HEK293 (cell line): ENCODE data around the gene EIF4G3.

ENCODE experiments used
- CTCF ChIA-PET: fragments of 350-600 bp; formaldehyde crosslinking; extraction: SDS; loops from one replicate; lab custom pipeline; 2021; ENCODE audit warnings: antibody characterized with exemption; lab: Yijun Ruan, JAX
- POLR2A ChIA-PET: fragments of 300-600 bp; formaldehyde crosslinking; extraction: SDS; loops from one replicate; lab custom pipeline; 2020; ENCODE audit warnings: antibody characterized with exemption, inconsistent platforms; lab: Yijun Ruan, JAX
- H3K27ac ChIP-seq: fragments of 200-500 bp; sonication (Bioruptor generic); 2 replicates; pipeline ENCODE4 v1.5.1; 2014; ENCODE audit warnings: low read depth, low read length, control low read depth, inconsistent platforms; ENCODE audit errors: extremely low read depth
- H3K36me3 ChIP-seq, 2 experiments: fragments of 200-500 bp in 1 of 2; sonication (Bioruptor generic) in 1 of 2; 1 replicate in 1 of 2; 2 replicates in 1 of 2; pipeline ENCODE4 v1.5.1; 2014 to 2017; ENCODE audit warnings: inconsistent platforms in 2 of 2, low read length in 2 of 2; ENCODE audit not compliant: control insufficient read depth in 2 of 2, insufficient read depth in 1 of 2
- H3K4me1 ChIP-seq: fragments of 200-500 bp; sonication (Bioruptor generic); 2 replicates; pipeline ENCODE4 v1.5.1; 2014; ENCODE audit warnings: mild to moderate bottlenecking, low read length, inconsistent platforms; ENCODE audit not compliant: control insufficient read depth, insufficient read depth
- H3K4me3 ChIP-seq: 2 replicates; pipeline ENCODE4 v1.5.1; 2011; ENCODE audit warnings: low read depth, mild to moderate bottlenecking, control low read depth, low read length, moderate library complexity
- H3K9me3 ChIP-seq: fragments of 200-500 bp; sonication (Bioruptor generic); 2 replicates; pipeline ENCODE4 v1.5.1; 2014; ENCODE audit warnings: low read depth, low read length, inconsistent platforms; ENCODE audit not compliant: control insufficient read depth, insufficient read depth
- KLF16 ChIP-seq: fragments of 450-650 bp; formaldehyde crosslinking; IDR thresholded peaks from 2 replicates; pipeline ENCODE4 v1.5.1; 2017; ENCODE audit warnings: missing biosample characterization, missing genetic modification characterization
- KLF8 ChIP-seq: fragments of 450-650 bp; formaldehyde crosslinking; IDR thresholded peaks from 2 replicates; pipeline ENCODE4 v1.5.1; 2016; ENCODE audit warnings: missing biosample characterization, missing genetic modification characterization
- PRDM1 ChIP-seq: fragments of 450-650 bp; formaldehyde crosslinking; IDR thresholded peaks from 2 replicates; pipeline ENCODE4; 2016; ENCODE audit warnings: missing biosample characterization, missing genetic modification characterization
- ZBTB7A ChIP-seq: fragments of 450-650 bp; formaldehyde crosslinking; IDR thresholded peaks from 2 replicates; pipeline ENCODE4 v1.5.1; 2016; ENCODE audit warnings: low read depth, missing biosample characterization, missing genetic modification characterization
- ZNF146 ChIP-seq: fragments of 450-650 bp; formaldehyde crosslinking; IDR thresholded peaks from 2 replicates; pipeline ENCODE4 v1.5.1; 2016; ENCODE audit warnings: missing biosample characterization, missing genetic modification characterization
- ZNF23 ChIP-seq: fragments of 450-650 bp; formaldehyde crosslinking; IDR thresholded peaks from 2 replicates; pipeline ENCODE4 v1.5.1; 2016; ENCODE audit warnings: missing biosample characterization, missing genetic modification characterization, borderline replicate concordance
- ZNF24 ChIP-seq: fragments of 450-650 bp; formaldehyde crosslinking; IDR thresholded peaks from 2 replicates; pipeline ENCODE4 v1.5.1; 2016; ENCODE audit warnings: missing biosample characterization, missing genetic modification characterization
- ZNF391 ChIP-seq: fragments of 450-650 bp; formaldehyde crosslinking; IDR thresholded peaks from 2 replicates; pipeline ENCODE4 v1.5.1; 2016; ENCODE audit warnings: low read depth, missing biosample characterization, missing genetic modification characterization, borderline replicate concordance
- ZNF426 ChIP-seq: fragments of 450-650 bp; formaldehyde crosslinking; IDR thresholded peaks from 2 replicates; pipeline ENCODE4 v1.5.1; 2017; ENCODE audit warnings: missing biosample characterization, missing genetic modification characterization, mild to moderate bottlenecking, inconsistent platforms, moderate library complexity
- ZNF544 ChIP-seq: fragments of 450-650 bp; formaldehyde crosslinking; IDR thresholded peaks from 2 replicates; pipeline ENCODE4 v1.5.0; 2017; ENCODE audit warnings: missing biosample characterization, missing genetic modification characterization
- ZNF571 ChIP-seq: fragments of 450-650 bp; formaldehyde crosslinking; IDR thresholded peaks from 2 replicates; pipeline ENCODE4 v1.5.0; 2017; ENCODE audit warnings: missing biosample characterization, missing genetic modification characterization
- ZNF623 ChIP-seq: fragments of 450-650 bp; formaldehyde crosslinking; IDR thresholded peaks from 2 replicates; pipeline ENCODE4 v1.5.1; 2016; ENCODE audit warnings: missing biosample characterization, missing genetic modification characterization
- ZNF792 ChIP-seq: fragments of 450-650 bp; formaldehyde crosslinking; IDR thresholded peaks from 2 replicates; pipeline ENCODE4 v1.5.1; 2016; ENCODE audit warnings: missing biosample characterization, missing genetic modification characterization
- ZNF830 ChIP-seq: fragments of 450-650 bp; IDR thresholded peaks from 2 replicates; pipeline ENCODE4 v1.5.0; 2018; ENCODE audit warnings: missing biosample characterization, missing genetic modification characterization, low read depth, mild to moderate bottlenecking, moderate library complexity
- TF ChIP-seq, protein P1 (sequence below): fragments of 450-650 bp; formaldehyde crosslinking; conservative IDR thresholded peaks from 2 replicates; pipeline ENCODE4 v1.5.1; 2016; ENCODE audit warnings: low read depth, missing biosample characterization, missing genetic modification characterization
- TF ChIP-seq, protein P2 (sequence below): fragments of 450-650 bp; formaldehyde crosslinking; IDR thresholded peaks from 2 replicates; pipeline ENCODE4 v1.5.1; 2016; ENCODE audit warnings: missing biosample characterization, missing genetic modification characterization
- TF ChIP-seq, protein P3 (sequence below): fragments of 450-650 bp; formaldehyde crosslinking; IDR thresholded peaks from 2 replicates; pipeline ENCODE4 v1.5.1; 2016; ENCODE audit warnings: missing biosample characterization, missing genetic modification characterization
- TF ChIP-seq, protein P4 (sequence below): fragments of 450-650 bp; formaldehyde crosslinking; IDR thresholded peaks from 2 replicates; pipeline ENCODE4 v1.5.1; 2016; ENCODE audit warnings: missing biosample characterization, missing genetic modification characterization
- TF ChIP-seq, protein P5 (sequence below): fragments of 450-650 bp; formaldehyde crosslinking; IDR thresholded peaks from 2 replicates; pipeline ENCODE4 v1.5.1; 2016; ENCODE audit warnings: missing biosample characterization, missing genetic modification characterization, borderline replicate concordance

The EIF4G3 gene

DNA sequence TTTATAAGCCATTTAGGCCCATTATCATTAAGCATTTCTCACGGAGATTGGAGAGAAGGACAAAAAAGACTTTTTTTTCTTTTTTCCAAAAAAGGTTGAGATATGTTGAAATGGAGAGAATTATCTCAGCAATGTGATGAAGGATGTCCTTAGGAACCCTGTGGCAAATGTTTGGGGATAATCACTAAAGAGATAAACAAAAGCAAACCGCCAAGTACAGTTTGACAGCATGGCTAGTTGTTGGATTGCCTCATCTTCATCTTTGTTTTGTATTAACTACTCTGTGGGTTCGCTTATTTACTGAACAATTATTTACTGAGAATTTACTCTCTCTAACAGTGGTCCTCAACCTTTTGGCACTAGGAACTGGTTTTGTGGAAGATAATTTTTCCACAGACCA lies 292.2 kb downstream of the EIF4G3 start:
- Histone ChIP-seq H3K4me1 (no peaks in the 10 kb centered on the region), H3K27ac (no peak overlapping the region), H3K9me3 (no peaks in the 10 kb centered on the region), H3K36me3 (peaks cover 12 to 38% of the 10 kb centered on the region in 2 experiments; a peak in 2 of 3 replicates), H3K4me3 (no peak overlapping the region)
- POLR2A ChIA-PET = no interaction called here
- CTCF ChIA-PET = interaction anchor here (0.8 kb wide), 1 partner anchor 27 kb away, joined by 3 read pairs; no protein-coding TSS in a partner anchor
- TF ChIP-seq, protein P1, sequence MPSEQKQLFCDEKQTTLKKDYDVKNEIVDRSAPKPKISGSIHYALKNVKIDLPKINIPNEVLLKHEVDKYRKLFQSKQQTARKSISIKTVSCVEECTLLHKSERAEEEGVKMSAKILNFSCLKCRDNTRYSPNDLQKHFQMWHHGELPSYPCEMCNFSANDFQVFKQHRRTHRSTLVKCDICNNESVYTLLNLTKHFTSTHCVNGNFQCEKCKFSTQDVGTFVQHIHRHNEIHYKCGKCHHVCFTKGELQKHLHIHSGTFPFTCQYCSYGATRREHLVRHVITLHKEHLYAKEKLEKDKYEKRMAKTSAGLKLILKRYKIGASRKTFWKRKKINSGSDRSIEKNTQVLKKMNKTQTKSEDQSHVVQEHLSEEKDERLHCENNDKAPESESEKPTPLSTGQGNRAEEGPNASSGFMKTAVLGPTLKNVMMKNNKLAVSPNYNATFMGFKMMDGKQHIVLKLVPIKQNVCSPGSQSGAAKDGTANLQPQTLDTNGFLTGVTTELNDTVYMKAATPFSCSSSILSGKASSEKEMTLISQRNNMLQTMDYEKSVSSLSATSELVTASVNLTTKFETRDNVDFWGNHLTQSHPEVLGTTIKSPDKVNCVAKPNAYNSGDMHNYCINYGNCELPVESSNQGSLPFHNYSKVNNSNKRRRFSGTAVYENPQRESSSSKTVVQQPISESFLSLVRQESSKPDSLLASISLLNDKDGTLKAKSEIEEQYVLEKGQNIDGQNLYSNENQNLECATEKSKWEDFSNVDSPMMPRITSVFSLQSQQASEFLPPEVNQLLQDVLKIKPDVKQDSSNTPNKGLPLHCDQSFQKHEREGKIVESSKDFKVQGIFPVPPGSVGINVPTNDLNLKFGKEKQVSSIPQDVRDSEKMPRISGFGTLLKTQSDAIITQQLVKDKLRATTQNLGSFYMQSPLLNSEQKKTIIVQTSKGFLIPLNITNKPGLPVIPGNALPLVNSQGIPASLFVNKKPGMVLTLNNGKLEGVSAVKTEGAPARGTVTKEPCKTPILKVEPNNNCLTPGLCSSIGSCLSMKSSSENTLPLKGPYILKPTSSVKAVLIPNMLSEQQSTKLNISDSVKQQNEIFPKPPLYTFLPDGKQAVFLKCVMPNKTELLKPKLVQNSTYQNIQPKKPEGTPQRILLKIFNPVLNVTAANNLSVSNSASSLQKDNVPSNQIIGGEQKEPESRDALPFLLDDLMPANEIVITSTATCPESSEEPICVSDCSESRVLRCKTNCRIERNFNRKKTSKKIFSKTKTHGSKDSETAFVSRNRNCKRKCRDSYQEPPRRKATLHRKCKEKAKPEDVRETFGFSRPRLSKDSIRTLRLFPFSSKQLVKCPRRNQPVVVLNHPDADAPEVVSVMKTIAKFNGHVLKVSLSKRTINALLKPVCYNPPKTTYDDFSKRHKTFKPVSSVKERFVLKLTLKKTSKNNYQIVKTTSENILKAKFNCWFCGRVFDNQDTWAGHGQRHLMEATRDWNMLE (tag by site-specific recombination) = no peak
- TF ChIP-seq ZNF571 = no peak

DNA sequence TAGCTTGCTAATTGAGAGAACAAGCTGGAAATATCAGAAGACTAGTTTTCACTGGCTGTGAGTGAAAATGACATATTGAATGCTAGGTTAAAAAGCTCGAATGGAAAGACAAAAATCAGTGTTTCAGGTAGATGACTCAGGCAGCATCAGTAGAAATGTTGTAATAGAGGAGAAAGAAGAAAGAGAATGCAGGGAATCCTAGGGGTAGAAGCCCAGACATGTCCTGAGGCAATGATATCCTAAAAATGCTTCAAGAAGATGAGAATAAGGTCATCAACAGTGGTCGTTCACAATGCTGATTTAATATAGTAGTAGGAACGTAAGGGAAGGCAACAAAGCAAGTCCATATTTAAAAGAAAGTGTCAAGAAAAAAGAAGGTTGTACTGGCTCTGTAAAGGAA lies 292.9 kb downstream of the EIF4G3 start:
- TF ChIP-seq ZNF792 (tag by site-specific recombination) (no peak), PRDM1 (peak; percentile 68)
- TF ChIP-seq, protein P2, sequence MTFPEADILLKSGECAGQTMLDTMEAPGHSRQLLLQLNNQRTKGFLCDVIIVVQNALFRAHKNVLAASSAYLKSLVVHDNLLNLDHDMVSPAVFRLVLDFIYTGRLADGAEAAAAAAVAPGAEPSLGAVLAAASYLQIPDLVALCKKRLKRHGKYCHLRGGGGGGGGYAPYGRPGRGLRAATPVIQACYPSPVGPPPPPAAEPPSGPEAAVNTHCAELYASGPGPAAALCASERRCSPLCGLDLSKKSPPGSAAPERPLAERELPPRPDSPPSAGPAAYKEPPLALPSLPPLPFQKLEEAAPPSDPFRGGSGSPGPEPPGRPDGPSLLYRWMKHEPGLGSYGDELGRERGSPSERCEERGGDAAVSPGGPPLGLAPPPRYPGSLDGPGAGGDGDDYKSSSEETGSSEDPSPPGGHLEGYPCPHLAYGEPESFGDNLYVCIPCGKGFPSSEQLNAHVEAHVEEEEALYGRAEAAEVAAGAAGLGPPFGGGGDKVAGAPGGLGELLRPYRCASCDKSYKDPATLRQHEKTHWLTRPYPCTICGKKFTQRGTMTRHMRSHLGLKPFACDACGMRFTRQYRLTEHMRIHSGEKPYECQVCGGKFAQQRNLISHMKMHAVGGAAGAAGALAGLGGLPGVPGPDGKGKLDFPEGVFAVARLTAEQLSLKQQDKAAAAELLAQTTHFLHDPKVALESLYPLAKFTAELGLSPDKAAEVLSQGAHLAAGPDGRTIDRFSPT (tag by site-specific recombination) = no peak
- Histone ChIP-seq H3K4me3 (no peak overlapping the region), H3K4me1 (no peaks in the 10 kb centered on the region), H3K27ac (no peak overlapping the region), H3K9me3 (no peaks in the 10 kb centered on the region), H3K36me3 (peaks cover 13 to 44% of the 10 kb centered on the region in 2 experiments)
- POLR2A ChIA-PET = no interaction called here
- CTCF ChIA-PET = interaction anchor here (0.8 kb wide), 1 partner anchor 28 kb away, joined by 3 read pairs; no protein-coding TSS in a partner anchor

DNA sequence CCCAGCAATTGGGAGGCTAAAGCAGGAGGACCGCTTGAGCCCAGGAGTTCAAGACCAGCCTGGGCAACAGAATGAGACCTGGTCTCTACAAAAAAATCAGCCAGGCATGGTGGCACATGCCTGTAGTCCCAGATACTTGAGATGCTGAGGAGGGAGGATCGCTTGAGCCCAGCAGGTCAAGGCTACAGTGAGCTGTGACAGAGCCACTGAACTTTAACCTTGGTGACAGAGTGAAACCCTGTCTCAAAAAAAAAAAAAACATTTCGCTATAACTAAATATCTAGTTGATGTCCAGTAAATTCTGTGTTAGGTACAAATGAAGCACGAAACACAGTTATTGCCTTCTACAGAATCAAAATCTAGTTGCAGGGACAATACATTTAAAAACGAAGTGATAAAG lies 293.9 kb downstream of the EIF4G3 start:
- H3K27ac ChIP-seq = no peak overlapping the region
- ChIA-PET POLR2A (no interaction called here), CTCF (no interaction called here)
- H3K4me3 ChIP-seq = no peak overlapping the region
- no peaks in the 10 kb centered on the region for H3K9me3 ChIP-seq
- no peaks in the 10 kb centered on the region for H3K4me1 ChIP-seq
- peaks cover 18 to 53% of the 10 kb centered on the region in 2 experiments for H3K36me3 ChIP-seq
- no peak for TF ChIP-seq ZBTB7A (tag by site-specific recombination)
- TF ChIP-seq ZNF24 (tag by site-specific recombination) = no peak
- TF ChIP-seq ZNF23 = no peak
- no peak for TF ChIP-seq ZNF623
- no peak for TF ChIP-seq KLF8 (tag by site-specific recombination)
- TF ChIP-seq ZNF544 (tag by site-specific recombination) = no peak
- no peak for TF ChIP-seq ZNF426 (tag by site-specific recombination)
- TF ChIP-seq, protein P3, sequence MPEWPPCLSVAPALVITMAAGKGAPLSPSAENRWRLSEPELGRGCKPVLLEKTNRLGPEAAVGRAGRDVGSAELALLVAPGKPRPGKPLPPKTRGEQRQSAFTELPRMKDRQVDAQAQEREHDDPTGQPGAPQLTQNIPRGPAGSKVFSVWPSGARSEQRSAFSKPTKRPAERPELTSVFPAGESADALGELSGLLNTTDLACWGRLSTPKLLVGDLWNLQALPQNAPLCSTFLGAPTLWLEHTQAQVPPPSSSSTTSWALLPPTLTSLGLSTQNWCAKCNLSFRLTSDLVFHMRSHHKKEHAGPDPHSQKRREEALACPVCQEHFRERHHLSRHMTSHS (tag by site-specific recombination) = no peak
- no peak for TF ChIP-seq ZNF830
- no peak for TF ChIP-seq KLF16
- TF ChIP-seq ZNF391 (tag by site-specific recombination) = no peak
- TF ChIP-seq, protein P4, sequence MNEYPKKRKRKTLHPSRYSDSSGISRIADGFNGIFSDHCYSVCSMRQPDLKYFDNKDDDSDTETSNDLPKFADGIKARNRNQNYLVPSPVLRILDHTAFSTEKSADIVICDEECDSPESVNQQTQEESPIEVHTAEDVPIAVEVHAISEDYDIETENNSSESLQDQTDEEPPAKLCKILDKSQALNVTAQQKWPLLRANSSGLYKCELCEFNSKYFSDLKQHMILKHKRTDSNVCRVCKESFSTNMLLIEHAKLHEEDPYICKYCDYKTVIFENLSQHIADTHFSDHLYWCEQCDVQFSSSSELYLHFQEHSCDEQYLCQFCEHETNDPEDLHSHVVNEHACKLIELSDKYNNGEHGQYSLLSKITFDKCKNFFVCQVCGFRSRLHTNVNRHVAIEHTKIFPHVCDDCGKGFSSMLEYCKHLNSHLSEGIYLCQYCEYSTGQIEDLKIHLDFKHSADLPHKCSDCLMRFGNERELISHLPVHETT = no peak
- no peak for TF ChIP-seq ZNF146 (tag by site-specific recombination)
- TF ChIP-seq, protein P5, sequence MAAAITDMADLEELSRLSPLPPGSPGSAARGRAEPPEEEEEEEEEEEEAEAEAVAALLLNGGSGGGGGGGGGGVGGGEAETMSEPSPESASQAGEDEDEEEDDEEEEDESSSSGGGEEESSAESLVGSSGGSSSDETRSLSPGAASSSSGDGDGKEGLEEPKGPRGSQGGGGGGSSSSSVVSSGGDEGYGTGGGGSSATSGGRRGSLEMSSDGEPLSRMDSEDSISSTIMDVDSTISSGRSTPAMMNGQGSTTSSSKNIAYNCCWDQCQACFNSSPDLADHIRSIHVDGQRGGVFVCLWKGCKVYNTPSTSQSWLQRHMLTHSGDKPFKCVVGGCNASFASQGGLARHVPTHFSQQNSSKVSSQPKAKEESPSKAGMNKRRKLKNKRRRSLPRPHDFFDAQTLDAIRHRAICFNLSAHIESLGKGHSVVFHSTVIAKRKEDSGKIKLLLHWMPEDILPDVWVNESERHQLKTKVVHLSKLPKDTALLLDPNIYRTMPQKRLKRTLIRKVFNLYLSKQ (tag by site-specific recombination) = no peak
